ENCODE results near the gene HEATR5A. TPM values are rescaled to one million over a fixed set of nuclear protein-coding genes. Genes with fewer than 3 reads are reported as not detected.

Gene HEATR5A
- total and polyA plus RNA-seq, 10 of the 15 experiments (the other 5 are each of a cell fraction or from before 2014, with no cell fraction given), result 5.1 to 37.1 (median 13.8) TPM

GRCh38 chr14:31371646-31372045 lies 48.7 kb downstream of the HEATR5A start (continued):
- TF ChIP-seq REST (IDR thresholded peaks at IDR 0.05; ENCODE audit: low read depth, low read length) (no peak), RELB (IDR thresholded peaks at IDR 0.05; ENCODE audit: low read depth) (no peak), TCF3 (IDR thresholded peaks at IDR 0.05; ENCODE audit: borderline replicate concordance, insufficient read depth, low read depth, low read length) (no peak), SMARCA5 (IDR thresholded peaks at IDR 0.05) (no peak), STAT3 (IDR thresholded peaks at IDR 0.05; ENCODE audit: low read depth, low read length) (no peak), ZNF622 (IDR thresholded peaks at IDR 0.05) (no peak)
